ENCODE measurements around the gene ZCCHC24.

GRCh38 chr10:79427965-79428364 is 17.5 kb downstream of the ZCCHC24 start:
- TF ChIP-seq CTCF (IDR thresholded peaks at IDR 0.05) = no peak
- no peak for TF ChIP-seq POLR2A (IDR thresholded peaks at IDR 0.05)
